OCI-LY3 (cell line): ENCODE measurements around the gene MTIF2.

ENCODE experiments used
- H2AFZ ChIP-seq: fragments of 200-600, 300-600 bp; shearing (Covaris generic); 2 replicates; pipeline ENCODE4 v1.6.0; 2014; ENCODE audit warnings: antibody characterized with exemption, low read depth, low read length
- H3K27ac ChIP-seq: fragments of 200-600, 300-600 bp; sonication (generic); 2 replicates; pipeline ENCODE4 v1.5.1; 2014; ENCODE audit warnings: mild to moderate bottlenecking, low read length, moderate library complexity, mixed read lengths
- H3K27me3 ChIP-seq: fragments of 200-600, 300-600 bp; sonication (generic); 2 replicates; pipeline ENCODE4 v1.6.1; 2014; ENCODE audit warnings: low read depth, low read length, mixed read lengths
- H3K36me3 ChIP-seq: fragments of 200-600, 300-600 bp; sonication (generic); replicated peaks from 2 replicates; pipeline ENCODE3; 2014; ENCODE audit warnings: low read depth, low read length, mixed read lengths
- H3K4me1 ChIP-seq: fragments of 300-600, 200-600 bp; sonication (generic); 2 replicates; pipeline ENCODE4 v1.6.1; 2014; ENCODE audit warnings: low read length, mixed read lengths
- H3K4me2 ChIP-seq: fragments of 200-600, 300-600 bp; sonication (generic); 2 replicates; pipeline ENCODE4 v1.6.1; 2014; ENCODE audit warnings: low read length, mixed read lengths
- H3K4me3 ChIP-seq: fragments of 300-600, 200-600 bp; sonication (generic); 2 replicates; pipeline ENCODE4 v1.5.1; 2014; ENCODE audit warnings: antibody characterized with exemption, mild to moderate bottlenecking, low read length, moderate library complexity
- H3K79me2 ChIP-seq: fragments of 300-600, 200-600 bp; shearing (Covaris generic); 2 replicates; pipeline ENCODE4 v1.6.1; 2014; ENCODE audit warnings: mild to moderate bottlenecking, low read length, mixed read lengths
- H3K9ac ChIP-seq: fragments of 300-600, 200-600 bp; shearing (Covaris generic); 2 replicates; pipeline ENCODE4 v1.6.0; 2014; ENCODE audit warnings: mild to moderate bottlenecking, low read length, moderate library complexity
- H3K9me3 ChIP-seq: fragments of 200-600, 300-600 bp; shearing (Covaris generic); 2 replicates; pipeline ENCODE4 v1.6.1; 2014; ENCODE audit warnings: low read length, mixed read lengths; ENCODE audit not compliant: insufficient read depth
- H4K20me1 ChIP-seq: fragments of 200-600, 300-600 bp; sonication (generic); 2 replicates; pipeline ENCODE4 v1.6.1; 2016; ENCODE audit warnings: low read length, mixed read lengths; ENCODE audit not compliant: insufficient read depth
- CTCF ChIP-seq: fragments of 200-600, 300-600 bp; sonication (generic); IDR thresholded peaks from 2 replicates; pipeline ENCODE4 v1.5.1; 2014; ENCODE audit warnings: antibody characterized with exemption, low read length, low read depth
- EZH2phosphoT487 ChIP-seq: fragments of 200-600 bp; shearing (Covaris generic); IDR thresholded peaks from 2 replicates; pipeline ENCODE4 v1.6.1; 2018; ENCODE audit warnings: antibody characterized with exemption, mixed run types, low read depth

MTIF2 gene

GRCh38 chr2:55223958-55224760 is 44.9 kb downstream of the MTIF2 start:
- H3K36me3 ChIP-seq, result no peaks in the 10 kb centered on the region
- H3K4me3 ChIP-seq, result peak overlapping the region; percentile 80
- TF ChIP-seq EZH2phosphoT487, result no peak
- no peak for TF ChIP-seq CTCF
- no peaks in the 10 kb centered on the region for H4K20me1 ChIP-seq
- 0 out of 2 replicates have a peak, but pooled peaks cover 5% of the 10 kb centered on the region for H3K4me1 ChIP-seq
- no peak overlapping the region for H2AFZ ChIP-seq
- no peaks in the 10 kb centered on the region for H3K27me3 ChIP-seq
- no peak overlapping the region for H3K27ac ChIP-seq
- no peaks in the 10 kb centered on the region for H3K9me3 ChIP-seq
- H3K79me2 ChIP-seq, result no peaks in the 10 kb centered on the region
- peak overlapping the region; percentile 69 for H3K4me2 ChIP-seq
- no peak overlapping the region for H3K9ac ChIP-seq

DNA sequence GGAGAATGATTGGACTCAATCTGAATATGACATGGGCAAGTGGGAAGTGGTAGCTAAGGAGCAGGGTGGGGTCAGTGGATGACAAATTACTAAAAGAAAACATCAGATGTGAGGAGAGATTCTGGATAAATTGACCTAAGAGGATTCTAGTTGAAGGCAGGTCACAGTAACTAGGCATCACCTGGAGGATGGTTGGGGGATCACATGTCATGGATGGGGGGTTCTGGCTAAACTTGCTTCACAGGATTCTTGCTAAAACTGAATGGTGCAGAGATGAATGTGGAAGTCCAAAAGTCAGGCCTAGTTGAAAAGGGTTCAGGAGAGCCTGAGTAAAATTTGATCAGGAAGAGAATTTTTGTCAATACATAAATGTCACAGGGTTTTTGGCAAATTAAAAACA is 55.2 kb downstream of the MTIF2 start:
- Histone ChIP-seq H3K27me3 (no peaks in the 10 kb centered on the region), H3K27ac (no peak overlapping the region), H3K4me3 (no peak overlapping the region), H3K36me3 (no peaks in the 10 kb centered on the region), H4K20me1 (no peaks in the 10 kb centered on the region), H3K79me2 (no peaks in the 10 kb centered on the region), H3K4me1 (no peaks in the 10 kb centered on the region), H2AFZ (no peak overlapping the region), H3K9ac (no peak overlapping the region), H3K9me3 (no peaks in the 10 kb centered on the region), H3K4me2 (no peak overlapping the region)
- TF ChIP-seq CTCF (no peak), EZH2phosphoT487 (no peak)

DNA sequence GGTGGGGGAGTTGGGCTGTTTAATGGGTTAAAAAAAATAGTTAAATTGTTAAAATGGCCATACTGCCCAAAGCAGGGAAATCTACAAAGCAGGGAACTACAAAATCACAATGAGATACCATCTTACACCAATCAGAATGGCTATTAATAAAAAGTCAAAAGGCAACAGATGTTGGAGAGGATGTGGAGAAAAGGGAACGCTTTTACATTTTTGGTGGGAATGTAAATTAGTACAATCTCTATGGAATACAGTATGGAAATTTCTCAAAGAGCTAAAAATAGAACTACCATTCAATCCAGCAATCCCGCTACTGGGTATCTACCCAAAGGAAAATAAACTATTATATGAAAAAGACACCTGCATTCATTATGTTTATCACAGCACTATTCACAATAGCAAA is 64.1 kb downstream of the MTIF2 start:
- Histone ChIP-seq H3K79me2 (no peaks in the 10 kb centered on the region), H4K20me1 (no peaks in the 10 kb centered on the region), H3K4me2 (no peak overlapping the region), H3K27me3 (no peaks in the 10 kb centered on the region), H3K27ac (no peak overlapping the region), H3K9ac (no peak overlapping the region), H3K4me1 (no peaks in the 10 kb centered on the region), H3K36me3 (no peaks in the 10 kb centered on the region), H3K9me3 (no peaks in the 10 kb centered on the region), H2AFZ (no peak overlapping the region), H3K4me3 (no peak overlapping the region)
- TF ChIP-seq CTCF (no peak), EZH2phosphoT487 (no peak)

- H3K9me3 ChIP-seq, result no peaks in the 10 kb centered on the region
- no peak overlapping the region for H3K4me3 ChIP-seq
- no peaks in the 10 kb centered on the region for H3K36me3 ChIP-seq
- H4K20me1 ChIP-seq, result no peaks in the 10 kb centered on the region
- no peak overlapping the region for H3K9ac ChIP-seq
- H2AFZ ChIP-seq, result no peak overlapping the region
- H3K27me3 ChIP-seq, result no peaks in the 10 kb centered on the region
- no peak for TF ChIP-seq EZH2phosphoT487
- no peak for TF ChIP-seq CTCF
- no peak overlapping the region for H3K27ac ChIP-seq
- no peaks in the 10 kb centered on the region for H3K4me1 ChIP-seq
- H3K79me2 ChIP-seq, result no peaks in the 10 kb centered on the region
- no peak overlapping the region for H3K4me2 ChIP-seq
Measured at GRCh38 chr2:55204536-55204935, 64.5 kb downstream of the MTIF2 start.
